ENCODE measurements around the gene LRRTM1. TPM values are rescaled to one million over a fixed set of nuclear protein-coding genes. Genes with fewer than 3 reads are reported as not detected.

LRRTM1 gene
- total RNA-seq (2021; ENCODE audit: unreplicated experiment) (not detected), Bru-seq, nascent RNA (not detected), BruChase-seq, experiment 1, labeled RNA remaining after a 2-hour chase (not detected), BruChase-seq, experiment 2, labeled RNA remaining after a 6-hour chase (not detected)
- not detected for polyA plus RNA-seq (2012; ENCODE audit: insufficient read length)
- long read RNA-seq = 0 reads

GRCh38 chr2:80303909-80304837 lies at the start of gene LRRTM1:
LRRTM1 (minus strand) TSS chr2:80304752; CDS start chr2:80303819, 933 bp downstream.
- in situ Hi-C loops (cut with HindIII; ENCODE audit: low pct_unique_long_range_greater_than_20kb, low sequenced_read_pairs) (no loop called here), intact Hi-C loops (cut with micrococcal nuclease; ENCODE audit: unreplicated experiment) (no loop called here)
- DNase-seq (ENCODE audit: low read depth, low spot score) = no peak
- TF ChIP-seq SIN3A (IDR thresholded peaks at IDR 0.05; ENCODE audit: borderline replicate concordance, insufficient read depth, low read depth, low read length) (no peak), POLR2AphosphoS5 (IDR thresholded peaks at IDR 0.05; ENCODE audit: low read depth, low read length) (no peak), TCF7L2 (IDR thresholded peaks at IDR 0.05; ENCODE audit: low read depth, low read length) (no peak), CTCF (IDR thresholded peaks at IDR 0.05) (no peak), REST (IDR thresholded peaks at IDR 0.05; ENCODE audit: insufficient read depth in 1 of 2, low read depth in 2 of 2, low read length in 1 of 2) (no peak)
- Histone ChIP-seq H3K27ac (ENCODE audit: low read length) (no peak within 1 kb of the TSS), H3K4me3 (ENCODE audit: low read depth in 2 of 2, low read length in 2 of 2) (peak within 1 kb of the TSS in 1 of 2 experiments; percentile 7; a peak in 1 of 4 replicates), H3K4me1 (ENCODE audit: control insufficient read depth, insufficient read depth, low read length) (no peaks in the 10 kb centered on the region), H3K36me3 (ENCODE audit: control insufficient read depth, insufficient read depth, low read length) (no peaks in the 10 kb centered on the region), H3K27me3 (ENCODE audit: control insufficient read depth, insufficient read depth, low read length) (no peaks in the 10 kb centered on the region), H3K9me3 (ENCODE audit: control insufficient read depth, insufficient read depth, low read depth, low read length) (no peaks in the 10 kb centered on the region)
- CTCF ChIA-PET = no interaction called here
- POLR2A ChIA-PET = no interaction called here
- ATAC-seq = no peak
- no TSS peak for BruUV-seq (replicated peaks)

GRCh38 chr2:80351231-80351630 lies 46.7 kb upstream of the LRRTM1 start:
- CTCF ChIA-PET = no interaction called here
- in situ Hi-C loops (cut with HindIII; ENCODE audit: low pct_unique_long_range_greater_than_20kb, low sequenced_read_pairs) = no loop called here
- POLR2A ChIA-PET = no interaction called here

More at GRCh38 chr2:80351231-80351630, 46.7 kb upstream of the LRRTM1 start:
- intact Hi-C loops (cut with micrococcal nuclease; ENCODE audit: unreplicated experiment) = no loop called here
- Histone ChIP-seq H3K4me3 (ENCODE audit: low read depth in 2 of 2, low read length in 2 of 2) (no peak overlapping the region), H3K27me3 (ENCODE audit: control insufficient read depth, insufficient read depth, low read length) (no peaks in the 10 kb centered on the region), H3K27ac (ENCODE audit: low read length) (no peak overlapping the region), H3K4me1 (ENCODE audit: control insufficient read depth, insufficient read depth, low read length) (no peaks in the 10 kb centered on the region), H3K36me3 (ENCODE audit: control insufficient read depth, insufficient read depth, low read length) (no peaks in the 10 kb centered on the region), H3K9me3 (ENCODE audit: control insufficient read depth, insufficient read depth, low read depth, low read length) (no peaks in the 10 kb centered on the region)
- ATAC-seq (no peak), DNase-seq (ENCODE audit: low read depth, low spot score) (no peak)
- TF ChIP-seq POLR2AphosphoS5 (IDR thresholded peaks at IDR 0.05; ENCODE audit: low read depth, low read length) (no peak), CTCF (IDR thresholded peaks at IDR 0.05) (no peak), TCF7L2 (IDR thresholded peaks at IDR 0.05; ENCODE audit: low read depth, low read length) (no peak), SIN3A (IDR thresholded peaks at IDR 0.05; ENCODE audit: borderline replicate concordance, insufficient read depth, low read depth, low read length) (no peak), REST (IDR thresholded peaks at IDR 0.05; ENCODE audit: insufficient read depth in 1 of 2, low read depth in 2 of 2, low read length in 1 of 2) (no peak)
- no TSS peak for BruUV-seq (replicated peaks)

All from Panc1 (cell line).